LNCAP (cell line): ENCODE results near the gene KIF1A.

Experiments
- CTCF ChIP-seq: fragments of 450-650 bp; IDR thresholded peaks from 2 replicates; pipeline ENCODE4 v1.5.1; 2017; ENCODE audit warnings: mild to moderate bottlenecking

Gene KIF1A

GRCh38 chr2:240818293-240819125, 1.5 kb downstream of the KIF1A start:
- TF ChIP-seq CTCF: no peak

GRCh38 chr2:240817496-240818292, 2.3 kb downstream of the KIF1A start:
- TF ChIP-seq CTCF: no peak

GRCh38 chr2:240816584-240817495, 3.2 kb downstream of the KIF1A start:
- TF ChIP-seq CTCF: no peak

GRCh38 chr2:240815761-240816583, 4.0 kb downstream of the KIF1A start:
- TF ChIP-seq CTCF: no peak

- no peak for TF ChIP-seq CTCF
Measured at GRCh38 chr2:240814946-240815760, 4.9 kb downstream of the KIF1A start.

- TF ChIP-seq CTCF: no peak
Measured at GRCh38 chr2:240814280-240814679, 5.7 kb downstream of the KIF1A start.
